ENCODE data around the gene AMER1. TPM values are rescaled to one million over a fixed set of nuclear protein-coding genes. Genes with fewer than 3 reads are reported as not detected.

The AMER1 gene
- polyA plus RNA-seq: 1.3 to 1.6 TPM (median 1.5 TPM) in 3 replicates
- polyA plus RNA-seq (2011; ENCODE audit: low read depth): 0.20 TPM
- polyA plus RNA-seq (2011; cell fraction: cytosol; rRNA removed): 0.66 and 0.72 TPM in 2 replicates
- 3.0 and 3.3 TPM in 2 replicates for polyA plus RNA-seq (2011; cell fraction: nucleus; rRNA removed)
- 0.56 and 1.7 TPM in 2 replicates for polyA plus RNA-seq (2012; ENCODE audit: low replicate concordance)
- polyA minus RNA-seq: 2.7 to 4.4 TPM (median 2.8 TPM) in 3 replicates
- polyA minus RNA-seq (2011; cell fraction: cytosol; rRNA and poly(A)+ RNA removed): 1.3 TPM
- 2.2 and 3.6 TPM in 2 replicates for polyA minus RNA-seq (2011; cell fraction: nucleus; rRNA and poly(A)+ RNA removed)

DNA sequence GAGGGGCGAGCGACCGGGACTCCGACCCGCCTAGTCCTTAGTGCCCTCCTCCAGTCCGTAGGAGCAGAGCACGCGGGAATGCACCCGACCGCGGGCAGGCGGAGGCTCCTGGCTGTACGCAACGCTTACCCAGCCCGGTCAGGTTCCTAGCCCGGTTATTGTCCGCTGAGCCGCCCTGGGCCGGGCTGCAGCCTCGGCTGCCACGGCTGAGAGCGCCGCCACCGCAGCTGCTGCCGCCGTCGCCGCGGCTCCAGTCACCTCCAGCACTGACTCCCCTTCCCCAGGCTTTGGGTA lies at the start of gene AMER1:
AMER1 (minus strand) TSS at position 268 of the 294 bp plus-strand sequence. CDS start 12,422 bp downstream, outside the sequence.
- no peak for FAIRE-seq
- dilution Hi-C loops (cut with MboI; ENCODE audit: extremely low pct_ligation_motif_present, low sequenced_read_pairs): no loop called here
- Histone ChIP-seq H3K9me3 (ENCODE audit: control insufficient read depth, low read depth, low read length) (no peaks in the 10 kb centered on the region), H3K4me3 (ENCODE audit: control insufficient read depth in 2 of 3, extremely low read depth in 1 of 3, insufficient read depth in 2 of 3, low read depth in 1 of 3, low read length in 3 of 3) (peak within 1 kb of the TSS; percentile 54 to 68 (median 64)), H3K9ac (ENCODE audit: control insufficient read depth, extremely low read depth, insufficient read depth, low read length) (peak within 1 kb of the TSS; percentile 78), H3K27me3 (ENCODE audit: control insufficient read depth, extremely low read depth, insufficient read depth, low read length) (no peaks in the 10 kb centered on the region), H3K9me1 (ENCODE audit: control insufficient read depth, extremely low read depth, insufficient read depth, low read length) (no peaks in the 10 kb centered on the region), H3K4me1 (ENCODE audit: control insufficient read depth, extremely low read depth, insufficient read depth, low read length) (peaks cover 6% of the 10 kb centered on the region), H3K4me2 (ENCODE audit: control insufficient read depth, extremely low read depth, insufficient read depth, low read depth, low read length) (peak within 1 kb of the TSS; percentile 86), H3K79me2 (ENCODE audit: control insufficient read depth, insufficient read depth, low read length) (no peaks in the 10 kb centered on the region), H2AFZ (ENCODE audit: control insufficient read depth, low read length) (peak within 1 kb of the TSS; percentile 67), H4K20me1 (ENCODE audit: control insufficient read depth, extremely low read depth, insufficient read depth, low read length) (no peaks in the 10 kb centered on the region), H3K36me3 (ENCODE audit: control insufficient read depth in 2 of 2, extremely low read depth in 1 of 2, insufficient read depth in 2 of 2, low read length in 2 of 2) (no peaks in the 10 kb centered on the region), H3K27ac (ENCODE audit: control insufficient read depth, insufficient read depth, low read length) (peak within 1 kb of the TSS; percentile 69)
- no peak for TF ChIP-seq EZH2 (IDR thresholded peaks at IDR 0.05; ENCODE audit: low read length)
- TF ChIP-seq, protein P1, sequence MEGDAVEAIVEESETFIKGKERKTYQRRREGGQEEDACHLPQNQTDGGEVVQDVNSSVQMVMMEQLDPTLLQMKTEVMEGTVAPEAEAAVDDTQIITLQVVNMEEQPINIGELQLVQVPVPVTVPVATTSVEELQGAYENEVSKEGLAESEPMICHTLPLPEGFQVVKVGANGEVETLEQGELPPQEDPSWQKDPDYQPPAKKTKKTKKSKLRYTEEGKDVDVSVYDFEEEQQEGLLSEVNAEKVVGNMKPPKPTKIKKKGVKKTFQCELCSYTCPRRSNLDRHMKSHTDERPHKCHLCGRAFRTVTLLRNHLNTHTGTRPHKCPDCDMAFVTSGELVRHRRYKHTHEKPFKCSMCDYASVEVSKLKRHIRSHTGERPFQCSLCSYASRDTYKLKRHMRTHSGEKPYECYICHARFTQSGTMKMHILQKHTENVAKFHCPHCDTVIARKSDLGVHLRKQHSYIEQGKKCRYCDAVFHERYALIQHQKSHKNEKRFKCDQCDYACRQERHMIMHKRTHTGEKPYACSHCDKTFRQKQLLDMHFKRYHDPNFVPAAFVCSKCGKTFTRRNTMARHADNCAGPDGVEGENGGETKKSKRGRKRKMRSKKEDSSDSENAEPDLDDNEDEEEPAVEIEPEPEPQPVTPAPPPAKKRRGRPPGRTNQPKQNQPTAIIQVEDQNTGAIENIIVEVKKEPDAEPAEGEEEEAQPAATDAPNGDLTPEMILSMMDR (optimal IDR thresholded peaks at IDR 0.05 in 1 of 3, IDR thresholded peaks at IDR 0.05 in 1 of 3, conservative IDR thresholded peaks at IDR 0.05 in 1 of 3; ENCODE audit: extremely low read depth in 1 of 3, insufficient read depth in 2 of 3, low read length in 3 of 3): no peak
- DNase-seq (ENCODE audit: low read depth, low spot score): no peak

DNA sequence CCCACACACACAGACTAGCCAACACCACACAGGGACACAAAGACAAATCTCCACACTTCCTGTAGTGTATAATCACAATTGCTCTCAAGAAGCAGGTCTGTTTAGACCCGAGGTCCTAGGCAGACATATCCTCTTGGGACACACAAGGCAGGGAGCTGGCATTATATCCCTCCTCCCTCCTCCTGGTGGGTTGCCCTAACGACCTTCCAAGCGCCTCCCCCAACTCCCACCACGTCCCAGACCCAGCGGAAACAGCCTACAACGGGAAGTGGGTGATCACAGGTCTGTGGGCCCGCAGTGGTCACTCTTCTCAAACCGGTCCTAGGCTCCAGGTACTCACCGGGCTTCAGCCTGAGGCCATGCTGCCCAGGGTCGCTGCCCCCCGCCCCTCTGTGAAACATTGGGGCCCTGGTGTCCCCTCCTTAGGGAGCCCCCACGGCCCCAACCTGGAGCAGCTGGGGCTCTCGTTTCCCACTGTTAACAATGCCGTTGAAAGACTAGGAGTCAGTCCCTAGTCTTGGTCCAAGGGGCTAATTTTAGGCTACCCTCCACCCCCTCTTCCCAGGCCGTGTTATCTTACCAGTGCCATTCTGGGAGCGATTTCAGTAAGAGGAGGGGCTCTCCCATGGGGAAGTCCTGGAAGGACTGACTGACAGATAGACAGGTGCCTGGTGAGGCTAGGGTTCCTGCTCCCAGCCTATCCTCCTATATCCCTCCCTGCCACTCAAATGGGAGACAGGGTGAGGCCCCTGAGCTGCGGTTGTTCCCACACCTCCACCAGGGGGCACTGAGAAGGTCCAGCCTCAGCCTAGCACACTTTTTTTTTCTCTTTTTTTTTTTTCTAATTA lies 24.8 kb upstream of the AMER1 start, which contains the start of gene ASB12:
ASB12 (minus strand) TSS at position 485 of the 848 bp plus-strand sequence. CDS start 4,957 bp downstream, outside the sequence.
- H3K36me3 ChIP-seq (ENCODE audit: control insufficient read depth in 2 of 2, extremely low read depth in 1 of 2, insufficient read depth in 2 of 2, low read length in 2 of 2): no peaks in the 10 kb centered on the region
- no peak within 1 kb of the TSS for H3K4me2 ChIP-seq (ENCODE audit: control insufficient read depth, extremely low read depth, insufficient read depth, low read depth, low read length)
- no peaks in the 10 kb centered on the region for H3K9me1 ChIP-seq (ENCODE audit: control insufficient read depth, extremely low read depth, insufficient read depth, low read length)
- TF ChIP-seq, protein P1 (optimal IDR thresholded peaks at IDR 0.05 in 1 of 3, IDR thresholded peaks at IDR 0.05 in 1 of 3, conservative IDR thresholded peaks at IDR 0.05 in 1 of 3; ENCODE audit: extremely low read depth in 1 of 3, insufficient read depth in 2 of 3, low read length in 3 of 3): no peak
- no peak for TF ChIP-seq EZH2 (IDR thresholded peaks at IDR 0.05; ENCODE audit: low read length)
- H3K27me3 ChIP-seq (ENCODE audit: control insufficient read depth, extremely low read depth, insufficient read depth, low read length): no peaks in the 10 kb centered on the region
- no peak within 1 kb of the TSS for H2AFZ ChIP-seq (ENCODE audit: control insufficient read depth, low read length)
- no peak within 1 kb of the TSS for H3K9ac ChIP-seq (ENCODE audit: control insufficient read depth, extremely low read depth, insufficient read depth, low read length)
- H3K4me3 ChIP-seq (ENCODE audit: control insufficient read depth in 2 of 3, extremely low read depth in 1 of 3, insufficient read depth in 2 of 3, low read depth in 1 of 3, low read length in 3 of 3): no peak within 1 kb of the TSS
- H3K79me2 ChIP-seq (ENCODE audit: control insufficient read depth, insufficient read depth, low read length): no peaks in the 10 kb centered on the region
- H3K9me3 ChIP-seq (ENCODE audit: control insufficient read depth, low read depth, low read length): no peaks in the 10 kb centered on the region
- H4K20me1 ChIP-seq (ENCODE audit: control insufficient read depth, extremely low read depth, insufficient read depth, low read length): no peaks in the 10 kb centered on the region
- dilution Hi-C loops (cut with MboI; ENCODE audit: extremely low pct_ligation_motif_present, low sequenced_read_pairs): no loop called here
- no peak within 1 kb of the TSS for H3K27ac ChIP-seq (ENCODE audit: control insufficient read depth, insufficient read depth, low read length)
- no peaks in the 10 kb centered on the region for H3K4me1 ChIP-seq (ENCODE audit: control insufficient read depth, extremely low read depth, insufficient read depth, low read length)
- DNase-seq (ENCODE audit: low read depth, low spot score) (no peak), FAIRE-seq (no peak)

Data from keratinocyte (primary cell).